COLO829 (cell line): ENCODE measurements around the gene TAF4.
"Not testable (repeated sequence)": the region's sequence is repeated elsewhere in the genome, so short reads cannot be mapped to it uniquely, and the experiment has no call there.

ENCODE experiments used
- DNase-seq: peaks from one replicate; pipeline ENCODE4 v3.0.0; 2012; ENCODE audit warnings: low spot score

Gene TAF4

GRCh38 chr20:62065674-62066338, at the start of gene TAF4:
Gene TAF4, minus strand, starts transcription at chr20:62065881. Its CDS starts 71 bp downstream, at chr20:62065810.
- DNase-seq: peak; percentile 96

- no peak for DNase-seq
Observed at GRCh38 chr20:62114894-62115293, 49.2 kb upstream of the TAF4 start.

GRCh38 chr20:62112368-62112767, 46.7 kb upstream of the TAF4 start:
- no peak for DNase-seq

GRCh38 chr20:62111148-62111547, 45.5 kb upstream of the TAF4 start:
- no peak for DNase-seq

GRCh38 chr20:62105592-62105991, 39.9 kb upstream of the TAF4 start:
- DNase-seq: no peak

- no peak for DNase-seq
Observed at GRCh38 chr20:62104791-62105345, 39.2 kb upstream of the TAF4 start.

GRCh38 chr20:62104234-62104789, 38.6 kb upstream of the TAF4 start:
- no peak for DNase-seq

- DNase-seq: no peak
Observed at GRCh38 chr20:62103508-62104233, 38.0 kb upstream of the TAF4 start.

GRCh38 chr20:62101078-62101477, 35.4 kb upstream of the TAF4 start:
- no peak for DNase-seq

- no peak for DNase-seq
Observed at GRCh38 chr20:62097881-62098407, 32.3 kb upstream of the TAF4 start.

- no peak for DNase-seq
Observed at GRCh38 chr20:62096421-62097380, 31.0 kb upstream of the TAF4 start.

- DNase-seq: no peak
Observed at GRCh38 chr20:62089393-62089792, 23.7 kb upstream of the TAF4 start.

- DNase-seq: peak; percentile 89
Observed at GRCh38 chr20:62088258-62089127, 22.8 kb upstream of the TAF4 start.

GRCh38 chr20:62087632-62088031, 22.0 kb upstream of the TAF4 start:
- DNase-seq: no peak

GRCh38 chr20:62087227-62087626, 21.5 kb upstream of the TAF4 start:
- DNase-seq: no peak

GRCh38 chr20:62085206-62085605, 19.5 kb upstream of the TAF4 start:
- no peak for DNase-seq

- not testable (repeated sequence) for DNase-seq
Observed at GRCh38 chr20:62084224-62084623, 18.5 kb upstream of the TAF4 start.

GRCh38 chr20:62083312-62083711, 17.6 kb upstream of the TAF4 start:
- DNase-seq: no peak

GRCh38 chr20:62080249-62080990, 14.7 kb upstream of the TAF4 start:
- no peak for DNase-seq

- DNase-seq: no peak
Observed at GRCh38 chr20:62079166-62079565, 13.5 kb upstream of the TAF4 start.
